ENCODE results near the gene MYLK. TPM values are rescaled to one million over a fixed set of nuclear protein-coding genes. Genes with fewer than 3 reads are reported as not detected.

The MYLK gene
- total RNA-seq, 4 donors from 2014 or later = 10.7 to 320 (median 42.0) TPM

DNA sequence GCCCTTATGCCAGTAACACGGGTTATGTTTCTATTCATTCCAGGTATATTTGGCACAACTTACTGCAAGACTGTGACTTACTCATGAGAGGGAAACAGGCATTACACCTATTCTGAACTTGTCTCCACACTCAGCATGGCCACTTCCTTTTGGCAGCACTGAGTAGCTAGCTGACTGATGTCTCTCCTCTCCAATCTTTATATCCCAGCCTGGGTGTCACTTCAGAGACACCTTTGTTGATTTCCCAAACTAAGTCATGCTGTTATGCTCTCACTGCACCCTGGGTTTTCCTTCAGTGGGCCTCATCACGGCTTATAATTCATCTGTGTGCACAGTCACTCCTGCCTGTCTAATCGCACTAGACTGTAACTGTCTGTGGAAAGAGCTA is 114.8 kb downstream of the MYLK start:
- no peaks in the 10 kb centered on the region for H3K9me3 ChIP-seq
- TF ChIP-seq CTCF (IDR thresholded peaks at IDR 0.05) = no peak
- TF ChIP-seq POLR2A (IDR thresholded peaks at IDR 0.05) = no peak
- H3K27me3 ChIP-seq = no peaks in the 10 kb centered on the region
- H3K27ac ChIP-seq = no peak overlapping the region
- H3K36me3 ChIP-seq = no peaks in the 10 kb centered on the region
- WGBS, 2 donors = 74 to 78% methylated on average over 3 of the region's 3 CpGs
- intact Hi-C loops (cut with DNase I) = no loop called here
- peaks cover 0 to 4% (median 0%) of the 10 kb centered on the region in 3 donors for H3K4me1 ChIP-seq
- H3K4me3 ChIP-seq = no peak overlapping the region
- no peak for DNase-seq

GRCh38 chr3:123768480-123769355 is 115.4 kb downstream of the MYLK start:
- Histone ChIP-seq H3K27me3 (no peaks in the 10 kb centered on the region), H3K4me3 (no peak overlapping the region), H3K9me3 (no peaks in the 10 kb centered on the region), H3K27ac (no peak overlapping the region), H3K36me3 (no peaks in the 10 kb centered on the region), H3K4me1 (peaks cover 0 to 4% (median 0%) of the 10 kb centered on the region in 3 donors)
- TF ChIP-seq POLR2A (IDR thresholded peaks at IDR 0.05) (no peak), CTCF (IDR thresholded peaks at IDR 0.05) (no peak)
- no peak for DNase-seq
- intact Hi-C loops (cut with DNase I) = no loop called here
- 70 to 76% methylated on average over 8 of the region's 8 CpGs for WGBS, 2 donors

DNA sequence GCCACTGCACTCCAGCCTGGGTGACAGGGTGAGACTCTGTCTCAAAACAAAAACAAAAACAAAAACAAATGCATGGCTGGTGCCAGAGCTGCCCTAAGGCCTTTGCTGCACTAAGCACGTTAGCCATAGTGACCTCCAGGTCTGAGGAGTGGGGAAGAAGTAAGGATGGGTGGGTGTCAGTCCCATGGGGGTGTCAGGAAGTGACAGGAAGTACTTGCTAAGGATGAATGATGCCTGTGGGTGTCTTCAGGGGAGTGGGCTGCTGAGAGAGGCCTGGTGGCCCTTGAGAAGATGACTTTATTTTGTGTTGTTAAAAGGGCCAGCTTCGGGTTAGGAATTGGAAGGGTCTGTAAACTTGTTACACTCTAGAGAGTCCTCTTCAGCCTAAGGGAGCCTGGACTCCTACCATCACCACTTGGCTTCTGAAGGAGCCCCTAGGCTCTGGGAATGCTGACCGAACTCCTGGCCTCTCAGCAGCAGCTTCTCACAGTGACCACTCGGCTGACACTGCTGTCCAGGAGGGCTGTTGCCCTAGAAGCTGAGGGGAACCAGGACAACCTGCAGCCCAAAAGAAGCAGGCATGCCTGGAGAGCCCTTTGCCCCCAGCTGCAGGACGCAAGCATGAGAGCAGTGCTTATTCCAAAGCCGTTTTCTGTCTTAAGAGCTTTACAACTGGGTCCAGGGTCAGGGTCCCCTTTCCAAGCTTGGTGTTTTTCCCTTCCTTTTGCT is 116.4 kb downstream of the MYLK start:
- H3K4me1 ChIP-seq = no peaks in the 10 kb centered on the region
- no peak for TF ChIP-seq POLR2A (IDR thresholded peaks at IDR 0.05)
- no peak overlapping the region for H3K27ac ChIP-seq
- H3K4me3 ChIP-seq = no peak overlapping the region
- no peaks in the 10 kb centered on the region for H3K36me3 ChIP-seq
- WGBS, 2 donors = 87 to 92% methylated on average over 5 to 6 of the region's 6 CpGs
- no peaks in the 10 kb centered on the region for H3K9me3 ChIP-seq
- intact Hi-C loops (cut with DNase I) = no loop called here
- DNase-seq = no peak
- no peaks in the 10 kb centered on the region for H3K27me3 ChIP-seq

- TF ChIP-seq POLR2A (IDR thresholded peaks at IDR 0.05) (no peak), CTCF (IDR thresholded peaks at IDR 0.05) (no peak)
- 86 to 94% methylated on average over 4 to 7 of the region's 7 CpGs for WGBS, 2 donors
- intact Hi-C loops (cut with DNase I) = no loop called here
- DNase-seq = no peak
- no peak overlapping the region for H3K4me3 ChIP-seq
- H3K4me1 ChIP-seq = no peaks in the 10 kb centered on the region
- no peaks in the 10 kb centered on the region for H3K27me3 ChIP-seq
- no peak overlapping the region for H3K27ac ChIP-seq
- H3K9me3 ChIP-seq = no peaks in the 10 kb centered on the region
- H3K36me3 ChIP-seq = no peaks in the 10 kb centered on the region
Observed at GRCh38 chr3:123767009-123767372, 117.1 kb downstream of the MYLK start.

GRCh38 chr3:123766193-123767008 is 117.7 kb downstream of the MYLK start:
- intact Hi-C loops (cut with DNase I) = no loop called here
- H3K36me3 ChIP-seq = no peaks in the 10 kb centered on the region
- DNase-seq = no peak
- no peaks in the 10 kb centered on the region for H3K9me3 ChIP-seq
- H3K27me3 ChIP-seq = no peaks in the 10 kb centered on the region
- no peak overlapping the region for H3K27ac ChIP-seq
- H3K4me3 ChIP-seq = no peak overlapping the region
- H3K4me1 ChIP-seq = no peaks in the 10 kb centered on the region
- 75 to 77% methylated on average over 1 to 10 of the region's 13 CpGs for WGBS, 2 donors
- TF ChIP-seq CTCF (IDR thresholded peaks at IDR 0.05) = no peak
- TF ChIP-seq POLR2A (IDR thresholded peaks at IDR 0.05) = no peak
